Retina (tissue), 1 donor: ENCODE data around the gene NDUFB3.
"Not testable (repeated sequence)": the region's sequence is repeated elsewhere in the genome, so short reads cannot be mapped to it uniquely, and the experiment has no call there.

ENCODE experiments used
- DNase-seq: peaks from one replicate; pipeline ENCODE4 v3.0.0-alpha.2; 2016

The NDUFB3 gene

GRCh38 chr2:201071479-201072200, at the start of gene NDUFB3, which contains the start of gene HYCC2:
TSS of gene NDUFB3 (plus strand) at chr2:201072001. CDS start at chr2:201078883, 6,882 bp downstream.
TSS of gene HYCC2 (minus strand) at chr2:201071671. CDS start at chr2:201024009, 47,662 bp downstream.
- DNase-seq = peak; percentile 98

GRCh38 chr2:201024518-201024917, 47.3 kb upstream of the NDUFB3 start:
- DNase-seq = no peak

GRCh38 chr2:201034355-201034754, 37.4 kb upstream of the NDUFB3 start:
- not testable (repeated sequence) for DNase-seq

GRCh38 chr2:201038361-201038760, 33.4 kb upstream of the NDUFB3 start:
- DNase-seq = not testable (repeated sequence)

- DNase-seq = no peak
Measured at GRCh38 chr2:201038855-201039254, 32.9 kb upstream of the NDUFB3 start.

- DNase-seq = no peak
Measured at GRCh38 chr2:201040867-201041628, 30.8 kb upstream of the NDUFB3 start.

GRCh38 chr2:201042451-201042850, 29.4 kb upstream of the NDUFB3 start:
- not testable (repeated sequence) for DNase-seq

GRCh38 chr2:201043050-201043449, 28.8 kb upstream of the NDUFB3 start:
- DNase-seq = not testable (repeated sequence)

- no peak for DNase-seq
Measured at GRCh38 chr2:201046881-201047280, 24.9 kb upstream of the NDUFB3 start.

GRCh38 chr2:201049455-201049854, 22.3 kb upstream of the NDUFB3 start:
- no peak for DNase-seq

- DNase-seq = no peak
Measured at GRCh38 chr2:201057087-201057521, 14.7 kb upstream of the NDUFB3 start.

- DNase-seq = no peak
Measured at GRCh38 chr2:201057715-201058248, 14.0 kb upstream of the NDUFB3 start.

- DNase-seq = no peak
Measured at GRCh38 chr2:201058914-201059313, 12.9 kb upstream of the NDUFB3 start.

- no peak for DNase-seq
Measured at GRCh38 chr2:201059961-201060755, 11.6 kb upstream of the NDUFB3 start.

GRCh38 chr2:201063516-201063915, 8.3 kb upstream of the NDUFB3 start:
- not testable (repeated sequence) for DNase-seq

GRCh38 chr2:201064797-201065329, 6.9 kb upstream of the NDUFB3 start:
- DNase-seq = no peak

- no peak for DNase-seq
Measured at GRCh38 chr2:201070948-201071478, 788 bp upstream of the NDUFB3 start.

GRCh38 chr2:201072201-201072530, 365 bp downstream of the NDUFB3 start:
- no peak for DNase-seq

GRCh38 chr2:201073071-201073470, 1.3 kb downstream of the NDUFB3 start:
- DNase-seq = no peak

GRCh38 chr2:201074996-201075395, 3.2 kb downstream of the NDUFB3 start:
- no peak for DNase-seq

- no peak for DNase-seq
Measured at GRCh38 chr2:201084863-201085262, 13.1 kb downstream of the NDUFB3 start.

GRCh38 chr2:201090574-201090973, 18.8 kb downstream of the NDUFB3 start:
- DNase-seq = no peak
